Rectal smooth muscle tissue (tissue), 1 donor: ENCODE results near the gene ZMYM2.

Experiments
- H3K27ac ChIP-seq: one replicate; pipeline ENCODE4 v1.7.0; 2013; ENCODE audit warnings: low read depth, low read length, inconsistent platforms
- H3K27me3 ChIP-seq: one replicate; pipeline ENCODE4 v1.7.0; 2013; ENCODE audit warnings: low read length; ENCODE audit not compliant: control insufficient read depth, insufficient read depth
- H3K36me3 ChIP-seq: one replicate; pipeline ENCODE4 v1.7.0; 2013; ENCODE audit warnings: low read length; ENCODE audit not compliant: control insufficient read depth, insufficient read depth
- H3K4me1 ChIP-seq: one replicate; pipeline ENCODE4 v1.7.0; 2013; ENCODE audit warnings: low read length; ENCODE audit not compliant: control insufficient read depth, insufficient read depth
- H3K4me3 ChIP-seq: one replicate; pipeline ENCODE4 v1.7.0; 2013; ENCODE audit warnings: low read length
- H3K9ac ChIP-seq: one replicate; pipeline ENCODE4 v1.7.0; 2013; ENCODE audit warnings: low read length

The ZMYM2 gene

DNA sequence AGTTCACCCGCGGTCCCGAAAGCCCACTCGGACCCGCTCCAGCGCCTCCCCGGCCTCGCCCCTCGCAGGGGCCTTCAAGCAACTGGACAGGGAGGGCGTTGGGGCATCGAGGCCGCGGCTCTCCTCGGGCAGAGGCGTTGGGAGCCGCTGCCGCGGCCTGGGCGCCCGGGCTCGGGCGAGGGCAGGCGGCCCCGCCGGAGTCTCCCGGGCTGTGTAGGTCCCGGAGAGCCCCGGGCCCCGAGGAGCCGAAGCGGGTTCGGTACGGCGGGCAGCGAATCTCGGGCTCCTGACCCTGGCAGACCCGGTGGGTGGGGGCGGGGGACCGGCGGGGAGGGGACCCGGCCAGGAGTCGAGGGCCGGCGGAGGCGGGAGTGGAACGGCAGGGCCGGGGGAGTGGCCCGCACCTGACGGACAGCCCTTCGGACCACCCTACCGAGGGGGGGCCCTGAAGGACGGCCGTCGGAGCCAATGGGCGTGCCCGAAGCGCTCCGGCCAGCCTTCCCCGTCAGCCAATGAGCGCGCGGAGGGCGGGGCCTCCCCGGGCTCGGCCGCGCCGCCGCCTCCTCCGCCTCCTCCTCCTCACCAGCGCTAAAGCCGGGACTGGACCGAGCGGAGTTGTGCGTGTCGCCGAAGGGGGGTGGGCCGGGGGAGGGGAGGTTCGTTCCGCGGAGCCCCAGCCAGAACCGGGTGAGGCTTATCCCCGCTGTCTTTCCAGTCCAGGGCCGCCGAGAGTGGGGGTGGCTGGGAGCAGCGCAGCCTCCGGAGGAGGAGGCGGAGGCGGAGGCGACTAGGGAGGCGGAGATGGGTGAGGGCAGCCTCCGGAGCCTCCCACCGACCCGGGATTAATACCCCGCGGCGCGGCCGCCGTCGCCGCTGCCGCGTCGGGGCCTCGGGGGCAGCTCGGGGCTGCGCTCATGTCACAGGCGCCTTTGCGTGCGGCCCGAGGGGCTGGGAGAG lies at the start of gene ZMYM2:
ZMYM2 (plus strand) TSS at position 573 of the 957 bp plus-strand sequence. CDS start 34,346 bp downstream, outside the sequence.
- Histone ChIP-seq H3K36me3 (no peaks in the 10 kb centered on the region), H3K27ac (peak within 1 kb of the TSS; percentile 96), H3K9ac (peak within 1 kb of the TSS; percentile 93), H3K4me1 (peaks cover 14% of the 10 kb centered on the region), H3K4me3 (peak within 1 kb of the TSS; percentile 97), H3K27me3 (no peaks in the 10 kb centered on the region)

DNA sequence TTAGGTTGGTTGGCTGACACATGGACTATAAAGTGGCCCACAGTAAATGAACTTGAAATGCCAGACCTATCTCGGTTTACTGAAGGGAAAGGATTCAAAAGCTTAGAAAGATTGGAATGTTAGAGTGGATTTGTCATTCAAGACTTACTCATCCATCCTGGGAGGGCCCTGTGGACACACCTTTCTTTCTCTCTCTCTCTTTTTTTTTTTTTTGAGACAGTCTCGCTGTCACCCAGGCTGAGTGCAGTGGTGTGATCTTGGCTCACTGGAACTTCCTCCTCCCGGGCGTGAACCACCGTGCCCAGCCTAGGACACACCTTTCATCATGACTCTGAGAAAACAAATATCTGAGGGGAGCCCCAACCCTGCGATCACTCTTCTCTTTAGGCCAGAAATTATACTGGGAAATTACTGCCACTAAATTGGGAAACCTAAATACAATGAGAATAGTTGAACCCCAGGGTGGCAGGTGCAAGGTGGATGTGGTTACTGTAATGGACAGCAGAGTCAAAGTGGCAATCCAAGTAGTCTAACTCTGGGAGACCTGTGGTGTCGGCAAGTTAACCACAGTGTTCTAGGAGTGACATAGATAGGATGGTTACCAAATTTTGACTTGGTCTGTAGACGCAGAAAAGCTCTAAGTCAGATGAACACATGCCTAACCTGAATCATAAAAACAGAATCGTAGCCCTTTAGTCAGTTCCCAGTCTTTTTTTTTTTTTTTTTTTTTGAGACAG lies 48.0 kb upstream of the ZMYM2 start:
- Histone ChIP-seq H3K36me3 (no peaks in the 10 kb centered on the region), H3K4me1 (no peaks in the 10 kb centered on the region), H3K27me3 (no peaks in the 10 kb centered on the region), H3K9ac (no peak overlapping the region), H3K4me3 (no peak overlapping the region), H3K27ac (no peak overlapping the region)

GRCh38 chr13:19927117-19927748 lies 31.3 kb upstream of the ZMYM2 start:
- H3K36me3 ChIP-seq = no peaks in the 10 kb centered on the region

DNA sequence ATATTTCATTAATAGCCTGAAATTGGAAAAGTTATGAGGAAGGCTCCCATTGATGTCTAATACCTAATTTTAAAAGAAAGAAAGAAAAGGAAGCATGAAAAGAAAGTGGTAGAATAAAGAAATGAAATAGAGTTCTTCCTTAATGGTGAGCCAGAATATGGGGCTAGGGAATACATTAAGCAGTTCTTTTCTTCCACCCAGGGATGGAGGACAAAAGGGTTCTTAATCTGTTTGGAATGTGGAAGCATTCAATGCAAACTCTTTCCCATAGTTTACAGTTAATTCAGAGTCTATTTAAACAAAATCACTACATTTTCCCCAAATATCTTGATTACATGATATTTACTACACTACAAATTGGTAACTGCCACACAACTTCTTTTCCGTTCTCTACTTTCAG lies 18.4 kb upstream of the ZMYM2 start:
- no peak overlapping the region for H3K9ac ChIP-seq
- H3K4me3 ChIP-seq = no peak overlapping the region
- H3K27ac ChIP-seq = no peak overlapping the region

More at GRCh38 chr13:19927117-19927748, 31.3 kb upstream of the ZMYM2 start:
- Histone ChIP-seq H3K9ac (no peak overlapping the region), H3K4me3 (no peak overlapping the region), H3K27ac (no peak overlapping the region), H3K4me1 (no peaks in the 10 kb centered on the region), H3K27me3 (no peaks in the 10 kb centered on the region)

DNA sequence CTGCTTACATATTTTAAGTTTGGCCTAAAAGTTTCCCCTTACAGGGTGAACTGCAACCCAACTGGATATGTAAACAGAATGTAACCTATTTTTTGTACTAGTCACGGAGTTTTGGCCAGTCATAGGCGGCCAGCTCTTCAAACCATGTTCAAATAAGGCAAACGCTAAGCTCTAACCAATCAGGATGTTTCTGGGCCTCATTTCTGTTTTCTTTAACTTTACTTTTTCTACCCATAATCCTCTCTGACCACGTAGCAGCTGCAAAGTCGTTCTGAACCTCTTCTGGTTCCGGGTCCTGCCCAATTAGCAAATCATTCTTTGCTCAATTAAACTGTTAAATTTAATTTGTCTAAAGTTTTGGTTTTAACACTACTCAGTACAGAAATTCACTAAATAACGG lies 8.2 kb upstream of the ZMYM2 start:
- Histone ChIP-seq H3K36me3 (no peaks in the 10 kb centered on the region), H3K27me3 (no peaks in the 10 kb centered on the region), H3K4me3 (no peak overlapping the region), H3K9ac (no peak overlapping the region), H3K27ac (no peak overlapping the region), H3K4me1 (no peaks in the 10 kb centered on the region)

More for the DNA sequence above, 18.4 kb upstream of the ZMYM2 start:
- no peaks in the 10 kb centered on the region for H3K36me3 ChIP-seq
- no peaks in the 10 kb centered on the region for H3K27me3 ChIP-seq
- H3K4me1 ChIP-seq = no peaks in the 10 kb centered on the region

DNA sequence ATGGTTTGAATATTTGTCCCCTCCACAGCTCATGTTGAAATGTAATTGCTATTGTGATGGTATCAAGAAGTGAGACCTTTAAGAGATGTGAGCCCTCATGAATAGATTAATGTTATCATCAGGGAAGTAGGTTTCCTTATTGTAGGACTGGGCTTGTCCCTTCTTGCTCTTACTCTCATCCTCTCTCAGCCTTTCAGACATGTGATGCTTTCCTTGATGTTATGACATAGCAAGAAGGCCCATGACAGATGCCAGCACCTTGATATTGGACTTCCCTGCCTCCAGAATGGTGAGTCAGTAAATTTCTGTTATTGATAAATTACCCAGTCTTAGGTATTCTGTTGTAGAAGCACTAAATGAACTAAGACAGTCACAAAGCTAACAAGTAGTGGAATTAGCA lies 5.7 kb upstream of the ZMYM2 start:
- H3K4me3 ChIP-seq = no peak overlapping the region
- H3K27me3 ChIP-seq = no peaks in the 10 kb centered on the region
- no peak overlapping the region for H3K27ac ChIP-seq
- H3K36me3 ChIP-seq = no peaks in the 10 kb centered on the region
- no peaks in the 10 kb centered on the region for H3K4me1 ChIP-seq
- no peak overlapping the region for H3K9ac ChIP-seq

- Histone ChIP-seq H3K36me3 (no peaks in the 10 kb centered on the region), H3K4me1 (peaks cover 8% of the 10 kb centered on the region), H3K27ac (no peak overlapping the region), H3K4me3 (no peak overlapping the region), H3K9ac (no peak overlapping the region), H3K27me3 (no peaks in the 10 kb centered on the region)
Observed at GRCh38 chr13:19955873-19956559, 2.5 kb upstream of the ZMYM2 start.

GRCh38 chr13:19957320-19958154 lies 990 bp upstream of the ZMYM2 start:
- H3K4me3 ChIP-seq = peak overlapping the region; percentile 73
- no peaks in the 10 kb centered on the region for H3K36me3 ChIP-seq
- peak overlapping the region; percentile 95 for H3K27ac ChIP-seq
- H3K9ac ChIP-seq = peak overlapping the region; percentile 54
- no peaks in the 10 kb centered on the region for H3K27me3 ChIP-seq
- peaks cover 14% of the 10 kb centered on the region for H3K4me1 ChIP-seq

GRCh38 chr13:19959141-19959830 lies 759 bp downstream of the ZMYM2 start:
- Histone ChIP-seq H3K9ac (peak overlapping the region; percentile 93), H3K27ac (peak overlapping the region; percentile 96), H3K4me3 (peak overlapping the region; percentile 97), H3K27me3 (no peaks in the 10 kb centered on the region), H3K36me3 (no peaks in the 10 kb centered on the region), H3K4me1 (peaks cover 14% of the 10 kb centered on the region)

DNA sequence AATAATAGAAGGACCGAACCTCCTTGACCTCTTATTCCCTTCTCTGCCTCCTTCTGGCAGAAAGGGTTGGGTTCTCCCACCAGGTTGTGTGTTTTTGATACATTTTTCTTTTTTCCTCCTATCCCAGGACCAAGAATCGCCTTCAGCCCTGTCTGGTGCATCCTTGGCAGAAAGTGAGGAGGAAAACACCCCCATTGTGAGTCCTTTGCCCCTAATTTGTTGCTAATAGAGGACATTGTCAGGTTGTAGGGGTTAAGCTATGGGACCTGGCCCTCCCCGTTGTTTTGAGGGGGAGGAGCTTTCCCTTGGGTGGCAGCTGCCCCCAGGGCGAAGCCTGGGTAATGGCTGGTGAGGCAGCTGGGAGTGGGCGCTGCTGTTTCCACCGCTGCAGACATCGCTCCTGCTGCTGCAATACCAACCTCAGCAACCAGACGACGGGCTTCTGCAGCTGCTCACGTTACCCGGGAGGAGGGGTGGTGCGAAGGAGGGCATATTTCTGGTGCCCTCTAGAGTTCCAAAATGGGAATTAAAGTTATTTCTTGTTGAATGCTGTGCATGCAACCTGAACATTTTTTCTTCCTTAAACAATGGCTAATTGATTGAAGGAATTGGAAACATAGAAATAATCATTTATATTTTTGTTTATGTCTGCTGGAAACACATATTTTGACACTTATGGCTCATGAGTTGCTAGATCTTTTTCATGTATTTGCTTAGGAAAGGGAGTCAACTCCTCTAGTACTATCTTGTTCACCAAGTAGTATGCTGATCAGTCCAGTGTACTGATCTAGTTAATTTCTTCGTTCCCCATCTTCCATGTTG lies 1.5 kb downstream of the ZMYM2 start:
- Histone ChIP-seq H3K4me1 (peaks cover 14% of the 10 kb centered on the region), H3K9ac (peak overlapping the region; percentile 93), H3K36me3 (no peaks in the 10 kb centered on the region), H3K4me3 (peak overlapping the region; percentile 97), H3K27ac (peak overlapping the region; percentile 96), H3K27me3 (no peaks in the 10 kb centered on the region)
